GM21515 (cell line): ENCODE results near the gene PXMP4.

Experiments
- ATAC-seq: cut with Tn5 transposase; IDR thresholded peaks from one replicate; pipeline ENCODE4 v1.9.1; 2021; ENCODE audit not compliant: unreplicated experiment

Gene PXMP4

GRCh38 chr20:33656783-33657703 is 63.1 kb downstream of the PXMP4 start:
- no peak for ATAC-seq

GRCh38 chr20:33656010-33656782 is 63.9 kb downstream of the PXMP4 start:
- ATAC-seq = no peak

GRCh38 chr20:33655164-33655563 is 64.9 kb downstream of the PXMP4 start:
- ATAC-seq = no peak

GRCh38 chr20:33654680-33655161 is 65.4 kb downstream of the PXMP4 start:
- ATAC-seq = no peak

- no peak for ATAC-seq
Measured at GRCh38 chr20:33653900-33654596, 66.1 kb downstream of the PXMP4 start.

GRCh38 chr20:33653218-33653899 is 66.8 kb downstream of the PXMP4 start:
- no peak for ATAC-seq
